ENCODE measurements around the gene ANKRD42. TPM values are rescaled to one million over a fixed set of nuclear protein-coding genes. Genes with fewer than 3 reads are reported as not detected.

The ANKRD42 gene
- total RNA-seq, 1 experiment from 2014 or later, result 10.4 TPM

- intact Hi-C loops (cut with micrococcal nuclease; ENCODE audit: unreplicated experiment), result no loop called here
- H3K27ac ChIP-seq, result no peak overlapping the region
- H3K36me3 ChIP-seq (ENCODE audit: low read depth), result peaks cover 83% of the 10 kb centered on the region
- no peak for DNase-seq
- CTCF ChIA-PET, result no interaction called here
- no TSS peak for BruUV-seq (replicated peaks)
- H3K4me3 ChIP-seq, result no peak overlapping the region
- no peak overlapping the region for H2AFZ ChIP-seq
- H3F3A ChIP-seq (ENCODE audit: insufficient read depth, low read depth), result peaks cover 25% of the 10 kb centered on the region
- H4K20me1 ChIP-seq (ENCODE audit: insufficient read depth), result peaks cover 53% of the 10 kb centered on the region
- no peaks in the 10 kb centered on the region for H3K9me3 ChIP-seq (ENCODE audit: insufficient read depth, low read depth)
- TF ChIP-seq CTCF (conservative IDR thresholded peaks at IDR 0.05) (no peak), EZH2 (IDR thresholded peaks at IDR 0.05; ENCODE audit: low read depth) (no peak)
- peaks cover 97% of the 10 kb centered on the region for H3K79me2 ChIP-seq (ENCODE audit: low read depth)
- no peaks in the 10 kb centered on the region for H3K9me2 ChIP-seq (ENCODE audit: insufficient read depth)
- no peak overlapping the region for H3K4me2 ChIP-seq
- peaks cover 26% of the 10 kb centered on the region for H3K4me1 ChIP-seq (replicated peaks; ENCODE audit: insufficient read depth)
- H3K27me3 ChIP-seq (ENCODE audit: insufficient read depth, low read depth), result no peaks in the 10 kb centered on the region
- POLR2A ChIA-PET (ENCODE audit: unreplicated experiment), result interaction anchor here (0.6 kb wide), 1 partner anchor 11 kb away, joined by 15 read pairs; no protein-coding TSS in a partner anchor
Observed at GRCh38 chr11:83166193-83166866, 27.2 kb upstream of the ANKRD42 start.

- H3F3A ChIP-seq (ENCODE audit: insufficient read depth, low read depth), result peaks cover 29% of the 10 kb centered on the region
- intact Hi-C loops (cut with micrococcal nuclease; ENCODE audit: unreplicated experiment), result no loop called here
- H3K9me3 ChIP-seq (ENCODE audit: insufficient read depth, low read depth), result no peaks in the 10 kb centered on the region
- H3K4me3 ChIP-seq, result no peak overlapping the region
- no peak for TF ChIP-seq CTCF (conservative IDR thresholded peaks at IDR 0.05)
- TF ChIP-seq EZH2 (IDR thresholded peaks at IDR 0.05; ENCODE audit: low read depth), result no peak
- no peaks in the 10 kb centered on the region for H3K27me3 ChIP-seq (ENCODE audit: insufficient read depth, low read depth)
- peaks cover 97% of the 10 kb centered on the region for H3K79me2 ChIP-seq (ENCODE audit: low read depth)
- H3K9me2 ChIP-seq (ENCODE audit: insufficient read depth), result no peaks in the 10 kb centered on the region
- H3K27ac ChIP-seq, result no peak overlapping the region
- no peak for DNase-seq
- ChIA-PET CTCF (no interaction called here), POLR2A (ENCODE audit: unreplicated experiment) (no interaction called here)
- peaks cover 87% of the 10 kb centered on the region for H3K36me3 ChIP-seq (ENCODE audit: low read depth)
- H4K20me1 ChIP-seq (ENCODE audit: insufficient read depth), result peaks cover 58% of the 10 kb centered on the region
- H2AFZ ChIP-seq, result no peak overlapping the region
- peaks cover 16% of the 10 kb centered on the region; the same call in 1 of the 2 replicates for H3K4me1 ChIP-seq (replicated peaks; ENCODE audit: insufficient read depth)
- no peak overlapping the region for H3K4me2 ChIP-seq
- BruUV-seq (replicated peaks), result no TSS peak
Observed at GRCh38 chr11:83168756-83169155, 24.8 kb upstream of the ANKRD42 start.

GRCh38 chr11:83170865-83171264 lies 22.6 kb upstream of the ANKRD42 start:
- Histone ChIP-seq H3K9me2 (ENCODE audit: insufficient read depth) (no peaks in the 10 kb centered on the region), H3K36me3 (ENCODE audit: low read depth) (peaks cover 83% of the 10 kb centered on the region), H3K9me3 (ENCODE audit: insufficient read depth, low read depth) (no peaks in the 10 kb centered on the region), H3K27ac (no peak overlapping the region), H3K4me3 (no peak overlapping the region), H2AFZ (no peak overlapping the region), H3K4me1 (replicated peaks; ENCODE audit: insufficient read depth) (peaks cover 16% of the 10 kb centered on the region; the same call in 1 of the 2 replicates), H3K27me3 (ENCODE audit: insufficient read depth, low read depth) (no peaks in the 10 kb centered on the region), H3F3A (ENCODE audit: insufficient read depth, low read depth) (peaks cover 30% of the 10 kb centered on the region), H3K4me2 (peak overlapping the region; percentile 26), H4K20me1 (ENCODE audit: insufficient read depth) (peaks cover 76% of the 10 kb centered on the region), H3K79me2 (ENCODE audit: low read depth) (peaks cover 99% of the 10 kb centered on the region)
- TF ChIP-seq EZH2 (IDR thresholded peaks at IDR 0.05; ENCODE audit: low read depth) (no peak), CTCF (conservative IDR thresholded peaks at IDR 0.05) (no peak)
- ChIA-PET CTCF (no interaction called here), POLR2A (ENCODE audit: unreplicated experiment) (no interaction called here)
- no peak for DNase-seq
- intact Hi-C loops (cut with micrococcal nuclease; ENCODE audit: unreplicated experiment), result no loop called here
- BruUV-seq (replicated peaks), result no TSS peak

Data from PC-9 (cell line).